Vagina (tissue), 2 donors: ENCODE measurements around the gene SIRPA.

Source experiments
- POLR2A ChIP-seq, 2 donors: fragments of 450-650 bp; IDR thresholded peaks; one replicate each; pipeline ENCODE4 v1.6.1; 2017; ENCODE audit warnings: antibody characterized with exemption in 2 of 2, mild to moderate bottlenecking in 2 of 2, moderate library complexity in 2 of 2
- POLR2AphosphoS5 ChIP-seq, 2 donors: sonication (generic); formaldehyde crosslinking; IDR thresholded peaks; one replicate each; pipeline ENCODE4 v1.9.0; 2017; ENCODE audit warnings: antibody characterized with exemption in 2 of 2, mild to moderate bottlenecking in 2 of 2, low read depth in 1 of 2; ENCODE audit not compliant: insufficient read depth in 1 of 2
- TF ChIP-seq, protein P1 (sequence below), 3 experiments: fragments of 450-650 bp in 2 of 3; fragments of 200-600 bp in 1 of 3; sonication (generic) in 1 of 3; IDR thresholded peaks; one replicate each; pipeline ENCODE4 v1.5.1; 2017 to 2019; ENCODE audit warnings: antibody characterized with exemption in 3 of 3, mild to moderate bottlenecking in 2 of 3, moderate library complexity in 2 of 3

DNA sequence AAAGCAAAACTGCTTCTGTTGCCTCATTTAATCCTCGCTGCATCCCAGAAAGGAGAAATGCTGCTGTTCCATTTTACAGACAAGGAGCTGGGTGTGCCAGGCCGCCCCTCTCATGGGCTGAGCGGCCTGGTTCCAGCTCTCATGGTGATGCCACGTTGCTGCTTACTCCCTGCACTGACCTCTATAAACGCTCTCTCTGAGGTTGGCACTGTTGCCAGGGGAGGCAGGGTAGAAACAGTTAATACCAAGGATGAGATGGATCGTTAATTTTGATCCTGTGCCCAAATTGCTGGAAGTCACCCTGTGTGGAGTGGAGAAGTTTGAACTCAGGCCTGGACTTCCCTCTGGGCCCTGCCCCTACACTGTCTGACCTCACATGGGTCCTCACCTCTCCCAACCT lies 25.6 kb downstream of the SIRPA start:
- TF ChIP-seq, protein P1, sequence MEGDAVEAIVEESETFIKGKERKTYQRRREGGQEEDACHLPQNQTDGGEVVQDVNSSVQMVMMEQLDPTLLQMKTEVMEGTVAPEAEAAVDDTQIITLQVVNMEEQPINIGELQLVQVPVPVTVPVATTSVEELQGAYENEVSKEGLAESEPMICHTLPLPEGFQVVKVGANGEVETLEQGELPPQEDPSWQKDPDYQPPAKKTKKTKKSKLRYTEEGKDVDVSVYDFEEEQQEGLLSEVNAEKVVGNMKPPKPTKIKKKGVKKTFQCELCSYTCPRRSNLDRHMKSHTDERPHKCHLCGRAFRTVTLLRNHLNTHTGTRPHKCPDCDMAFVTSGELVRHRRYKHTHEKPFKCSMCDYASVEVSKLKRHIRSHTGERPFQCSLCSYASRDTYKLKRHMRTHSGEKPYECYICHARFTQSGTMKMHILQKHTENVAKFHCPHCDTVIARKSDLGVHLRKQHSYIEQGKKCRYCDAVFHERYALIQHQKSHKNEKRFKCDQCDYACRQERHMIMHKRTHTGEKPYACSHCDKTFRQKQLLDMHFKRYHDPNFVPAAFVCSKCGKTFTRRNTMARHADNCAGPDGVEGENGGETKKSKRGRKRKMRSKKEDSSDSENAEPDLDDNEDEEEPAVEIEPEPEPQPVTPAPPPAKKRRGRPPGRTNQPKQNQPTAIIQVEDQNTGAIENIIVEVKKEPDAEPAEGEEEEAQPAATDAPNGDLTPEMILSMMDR (IDR thresholded peaks at IDR 0.05) = no peak
- no peak for TF ChIP-seq POLR2A (IDR thresholded peaks at IDR 0.05)
- TF ChIP-seq POLR2AphosphoS5 (IDR thresholded peaks at IDR 0.05; ENCODE audit: insufficient read depth in 1 of 2, low read depth in 1 of 2) = no peak
